Fibroblast of the aortic adventitia (primary cell): ENCODE measurements around the gene PPP2R1B. TPM values are rescaled to one million over a fixed set of nuclear protein-coding genes. Genes with fewer than 3 reads are reported as not detected.

Experiments used
- DNase-seq: peaks from one replicate; pipeline ENCODE4 v3.0.0-alpha.2; 2010; ENCODE audit warnings: low read depth
- H3K4me3 ChIP-seq: 2 replicates; pipeline ENCODE4 v1.5.1; 2011; ENCODE audit warnings: low read depth, mild to moderate bottlenecking, control low read depth, low read length, moderate library complexity
- CTCF ChIP-seq: IDR thresholded peaks from 2 replicates; pipeline ENCODE4 v1.5.1; 2011; ENCODE audit warnings: mild to moderate bottlenecking, low read length, control low read depth, inconsistent platforms; ENCODE audit not compliant: insufficient read depth
- total RNA-seq: library from RNA; depleted of rRNA; stranded (reverse); fragments of >200 nt; gene quantifications from 2 replicates; pipeline ENCODE4 v1.2.3, GENCODE V29; 2012; ENCODE audit warnings: low replicate concordance

Gene PPP2R1B
- total RNA-seq, 1 donor = 27.1 TPM

GRCh38 chr11:111733611-111734088 lies 32.5 kb downstream of the PPP2R1B start:
- H3K4me3 ChIP-seq = no peak overlapping the region
- DNase-seq = no peak
- TF ChIP-seq CTCF = no peak

DNA sequence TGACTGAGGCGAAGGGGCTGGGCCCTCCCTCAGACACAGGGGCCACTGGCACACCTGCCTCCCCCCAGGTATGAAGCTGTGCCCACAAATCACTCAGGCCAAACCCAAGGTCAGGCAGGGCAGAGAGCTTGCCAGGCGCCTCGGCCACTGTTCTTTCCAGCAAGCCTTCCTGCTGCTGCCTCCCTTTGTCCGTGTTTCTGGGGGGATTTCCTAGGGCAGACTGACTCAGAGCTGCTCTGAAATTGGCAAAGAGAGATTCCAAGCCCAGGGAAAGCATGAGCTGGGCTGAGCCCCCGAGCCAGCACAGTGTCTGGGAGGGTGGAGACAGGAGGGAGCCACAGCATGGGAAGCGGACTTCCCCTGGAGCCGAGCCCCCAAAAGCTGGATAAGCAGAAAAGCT lies 33.2 kb downstream of the PPP2R1B start:
- no peak for TF ChIP-seq CTCF
- H3K4me3 ChIP-seq = no peak overlapping the region
- DNase-seq = peak; percentile 92

DNA sequence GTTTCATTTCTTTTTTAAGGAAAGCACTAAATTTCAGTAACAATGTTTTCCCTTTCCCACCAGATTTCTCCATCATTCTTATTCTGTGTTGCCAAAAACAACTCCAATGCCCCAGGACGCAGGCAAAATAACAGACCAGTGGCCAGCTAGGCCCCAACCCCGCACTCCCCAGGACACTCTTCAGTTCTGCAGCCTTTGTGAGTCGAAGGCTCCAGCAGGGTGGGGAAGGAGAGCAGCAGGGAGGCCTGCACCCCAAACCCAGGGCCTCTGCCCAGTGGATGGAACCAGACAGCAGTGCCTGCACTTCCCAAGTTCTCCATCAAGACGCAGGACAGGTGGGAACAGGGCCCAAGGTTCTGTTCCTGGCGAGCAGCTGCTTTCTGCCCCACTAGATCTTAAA lies 34.4 kb downstream of the PPP2R1B start:
- H3K4me3 ChIP-seq = no peak overlapping the region
- DNase-seq = peak; percentile 2
- TF ChIP-seq CTCF = no peak

GRCh38 chr11:111730871-111731591 lies 35.2 kb downstream of the PPP2R1B start:
- TF ChIP-seq CTCF = no peak
- H3K4me3 ChIP-seq = no peak overlapping the region
- peak; percentile 11 for DNase-seq

GRCh38 chr11:111729831-111730311 lies 36.3 kb downstream of the PPP2R1B start:
- peak; percentile 22 for DNase-seq

DNA sequence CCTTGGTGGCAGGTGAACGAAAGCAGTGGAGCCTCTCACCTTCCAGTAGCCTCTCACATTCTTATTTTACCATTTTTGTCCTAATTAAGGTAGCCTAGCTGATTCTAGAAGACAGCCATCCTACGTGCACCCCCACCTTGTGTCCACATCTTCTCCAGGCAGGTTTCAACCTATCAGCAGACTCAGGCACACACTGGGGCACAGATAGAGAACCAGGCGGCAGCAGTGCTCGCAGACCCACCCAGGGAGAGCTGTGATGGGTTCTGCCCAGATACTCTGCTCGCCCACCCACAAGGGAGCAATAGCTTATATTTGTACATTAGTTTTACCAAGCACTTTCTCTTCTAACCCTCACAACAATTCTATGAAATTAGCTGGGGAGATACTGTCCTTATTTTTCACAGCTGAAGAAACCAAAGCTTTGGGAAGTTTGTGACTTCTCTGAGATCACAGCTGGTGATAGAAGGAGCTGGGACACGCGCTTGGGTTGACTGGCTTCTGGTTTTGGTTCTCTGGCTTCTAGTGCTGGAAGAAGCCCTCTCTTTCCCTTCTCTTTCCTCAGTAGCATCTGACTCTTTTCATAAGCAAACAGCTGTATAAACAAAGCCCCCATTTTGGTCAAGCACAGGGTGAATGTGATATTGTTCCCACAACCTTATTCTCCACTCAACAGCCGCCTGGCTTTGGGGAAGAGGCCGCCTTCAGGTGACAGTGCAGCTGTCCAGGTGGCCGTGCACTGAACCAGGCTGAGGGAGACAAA lies 36.9 kb downstream of the PPP2R1B start:
- H3K4me3 ChIP-seq = no peak overlapping the region
- DNase-seq = no peak
- TF ChIP-seq CTCF = no peak

More at GRCh38 chr11:111729831-111730311, 36.3 kb downstream of the PPP2R1B start:
- no peak overlapping the region for H3K4me3 ChIP-seq
- TF ChIP-seq CTCF = no peak
